ENCODE measurements around the gene RXRA.

The RXRA gene

DNA sequence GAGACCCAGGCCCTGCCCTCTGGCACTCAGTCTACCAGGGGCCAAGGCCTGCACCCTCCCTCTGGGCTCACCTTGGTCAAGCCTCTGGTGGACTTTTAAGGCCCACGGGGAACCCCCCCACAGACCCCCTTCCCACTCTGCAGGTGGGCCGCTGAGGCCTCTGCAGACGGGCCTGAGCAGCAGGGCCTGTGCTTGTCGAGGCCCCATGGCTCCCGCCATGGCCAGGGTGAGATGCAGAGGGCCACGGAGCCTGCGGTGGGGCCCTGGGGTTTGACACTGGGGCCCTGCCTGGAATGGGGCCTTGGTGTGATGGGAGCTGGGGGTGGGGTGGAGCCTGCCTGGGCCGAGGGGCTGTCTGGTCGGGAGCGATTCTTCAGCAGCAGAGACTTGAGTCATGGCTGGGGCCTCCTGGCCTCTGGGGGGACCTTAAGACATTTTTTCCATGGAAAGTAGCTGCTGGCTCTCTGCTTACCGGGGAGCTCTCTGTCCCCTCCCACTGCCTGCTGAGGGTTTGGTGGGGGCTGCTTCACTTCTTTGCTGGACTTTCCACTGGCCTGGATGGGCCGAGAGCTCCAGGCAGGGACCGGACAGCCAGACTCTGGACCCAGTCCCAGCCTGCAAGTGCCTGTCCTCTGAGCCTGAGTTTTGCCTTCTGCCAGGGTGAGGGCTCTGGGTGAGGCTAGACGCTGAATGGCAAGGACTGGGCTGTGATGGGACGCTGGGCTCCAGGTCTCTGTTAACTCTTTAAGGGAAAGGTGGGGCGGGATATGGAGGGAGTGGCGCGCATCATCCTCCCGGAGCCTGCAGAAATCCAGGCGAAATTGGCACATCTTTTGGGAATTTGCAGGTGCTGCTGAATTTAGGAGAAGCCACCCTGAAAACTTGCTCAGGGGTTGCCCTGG, 132.2 kb downstream of the RXRA start:
- no peak for DNase-seq (ENCODE audit: insufficient read length, low spot score)
- FAIRE-seq: no peak

GRCh38 chr9:134459164-134459563, 132.9 kb downstream of the RXRA start:
- FAIRE-seq (no peak), DNase-seq (ENCODE audit: insufficient read length, low spot score) (no peak)

DNA sequence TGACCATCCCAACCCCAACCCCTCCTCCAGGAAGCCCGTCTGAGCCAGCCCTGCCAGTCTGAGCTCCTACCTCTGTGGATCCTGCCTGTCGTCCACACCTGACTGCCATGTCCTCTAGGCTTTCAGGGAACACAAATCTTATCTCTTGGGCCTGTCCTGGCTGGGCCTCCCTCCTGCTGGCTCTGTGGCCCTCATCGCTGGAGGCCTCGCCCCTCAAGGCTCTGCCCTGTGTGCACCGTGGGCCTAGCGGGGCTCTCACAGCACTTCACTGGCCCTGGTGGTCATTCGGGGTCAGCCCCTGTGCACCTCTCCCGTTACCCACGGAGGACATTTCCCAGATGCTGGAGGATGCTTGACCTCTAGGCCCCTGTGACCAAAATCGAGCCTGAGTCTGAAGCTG, 133.3 kb downstream of the RXRA start:
- FAIRE-seq: no peak

DNA sequence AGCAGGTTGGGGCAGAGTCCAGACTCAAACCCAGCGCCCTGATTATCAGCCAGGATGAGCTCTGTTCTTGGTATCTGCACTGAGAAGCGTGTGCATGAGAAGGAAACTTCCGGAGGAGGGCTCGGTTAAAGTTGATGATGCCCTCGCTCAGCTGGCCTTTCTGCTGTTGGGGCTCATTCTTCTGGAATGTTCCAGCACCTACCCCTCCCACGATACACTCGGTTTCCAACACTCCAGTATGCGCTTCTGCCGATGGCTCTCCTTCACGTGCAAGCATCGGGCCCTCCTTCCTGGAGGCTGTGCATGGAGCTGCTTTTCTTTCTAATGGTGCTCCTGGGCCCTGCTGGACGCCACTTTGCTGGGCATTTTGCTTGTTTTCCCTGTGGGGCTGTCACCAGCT, 134.0 kb downstream of the RXRA start:
- FAIRE-seq (no peak), DNase-seq (ENCODE audit: insufficient read length, low spot score) (no peak)

More for the DNA sequence above, 133.3 kb downstream of the RXRA start:
- no peak for DNase-seq (ENCODE audit: insufficient read length, low spot score)

- DNase-seq (ENCODE audit: insufficient read length, low spot score) (no peak), FAIRE-seq (no peak)
These were observed 134.6 kb downstream of the RXRA start for GRCh38 chr9:134460896-134461295.

DNA sequence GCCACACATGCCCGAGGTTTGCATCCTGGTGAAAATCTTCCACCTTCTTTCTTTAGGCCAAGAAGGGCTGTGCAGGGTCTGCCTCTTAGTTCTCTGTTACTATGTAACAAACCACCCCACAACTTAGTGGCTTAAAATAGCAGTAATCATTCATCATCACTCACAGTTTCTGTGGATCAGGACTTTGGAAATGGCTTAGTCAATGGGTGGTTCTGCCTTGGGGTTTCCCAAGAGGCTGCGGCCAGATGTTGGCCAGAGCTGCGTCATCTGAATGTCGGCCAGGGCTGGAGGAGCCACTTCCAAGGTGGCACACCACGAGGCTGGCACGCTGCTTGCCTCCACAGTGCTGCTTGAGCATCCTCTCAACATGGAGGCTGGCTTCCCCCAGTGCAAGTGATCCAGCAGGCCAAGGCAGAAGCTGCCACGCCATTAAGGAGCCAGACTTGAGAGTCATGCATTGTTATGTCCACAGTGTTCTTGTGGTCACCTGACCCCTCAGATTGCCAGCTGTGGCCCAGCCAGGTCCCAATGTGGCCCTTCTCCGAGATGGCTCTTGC, 135.2 kb downstream of the RXRA start:
- no peak for DNase-seq (ENCODE audit: insufficient read length, low spot score)
- FAIRE-seq: no peak

- FAIRE-seq (no peak), DNase-seq (ENCODE audit: insufficient read length, low spot score) (no peak)
These were observed 136.1 kb downstream of the RXRA start for GRCh38 chr9:134462318-134462717.

DNA sequence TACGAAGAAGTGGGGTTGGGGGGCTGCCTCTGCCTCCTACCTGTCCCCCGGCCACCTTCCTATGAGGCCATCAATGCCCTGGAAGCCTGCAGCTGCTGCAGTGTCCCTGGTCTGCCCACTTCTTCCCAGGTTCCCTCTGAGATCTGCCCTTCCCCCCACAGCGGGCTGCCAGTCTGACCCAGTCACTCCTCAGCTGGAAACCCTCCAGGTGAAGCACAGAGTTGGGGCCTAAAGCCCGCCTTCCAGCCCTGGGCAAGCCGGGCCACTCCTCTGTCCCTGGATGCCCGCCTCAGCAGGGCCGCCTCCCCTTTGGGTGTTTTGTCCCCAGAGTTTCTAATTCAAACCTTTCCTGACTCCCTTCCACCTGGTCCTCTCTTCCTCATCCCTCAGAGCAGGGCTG, 137.0 kb downstream of the RXRA start:
- DNase-seq (ENCODE audit: insufficient read length, low spot score): no peak

GRCh38 chr9:134466869-134467616, 140.8 kb downstream of the RXRA start:
- no peak for DNase-seq (ENCODE audit: insufficient read length, low spot score)
- no peak for FAIRE-seq

More for the DNA sequence above, 137.0 kb downstream of the RXRA start:
- FAIRE-seq: no peak

DNA sequence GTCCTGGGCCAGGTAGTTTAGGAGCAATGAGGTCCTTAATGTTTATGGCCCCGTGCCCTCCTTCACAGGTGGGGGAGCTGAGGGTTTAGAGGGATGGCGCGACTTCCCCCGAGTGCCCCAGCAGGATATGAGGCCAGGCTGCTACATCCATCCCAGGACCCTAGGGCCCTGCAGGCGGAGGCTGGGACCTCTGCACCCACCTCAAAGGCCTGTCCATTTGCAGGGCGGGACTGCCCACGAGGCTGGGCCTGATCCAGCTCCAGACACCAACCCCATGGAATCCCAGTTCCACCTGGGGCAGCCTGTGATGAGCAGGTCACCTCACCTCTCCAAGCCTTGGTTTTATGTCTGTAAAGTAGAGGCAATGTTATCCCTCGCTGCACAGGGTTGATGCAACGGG, 142.1 kb downstream of the RXRA start:
- DNase-seq (ENCODE audit: insufficient read length, low spot score) (no peak), FAIRE-seq (no peak)

DNA sequence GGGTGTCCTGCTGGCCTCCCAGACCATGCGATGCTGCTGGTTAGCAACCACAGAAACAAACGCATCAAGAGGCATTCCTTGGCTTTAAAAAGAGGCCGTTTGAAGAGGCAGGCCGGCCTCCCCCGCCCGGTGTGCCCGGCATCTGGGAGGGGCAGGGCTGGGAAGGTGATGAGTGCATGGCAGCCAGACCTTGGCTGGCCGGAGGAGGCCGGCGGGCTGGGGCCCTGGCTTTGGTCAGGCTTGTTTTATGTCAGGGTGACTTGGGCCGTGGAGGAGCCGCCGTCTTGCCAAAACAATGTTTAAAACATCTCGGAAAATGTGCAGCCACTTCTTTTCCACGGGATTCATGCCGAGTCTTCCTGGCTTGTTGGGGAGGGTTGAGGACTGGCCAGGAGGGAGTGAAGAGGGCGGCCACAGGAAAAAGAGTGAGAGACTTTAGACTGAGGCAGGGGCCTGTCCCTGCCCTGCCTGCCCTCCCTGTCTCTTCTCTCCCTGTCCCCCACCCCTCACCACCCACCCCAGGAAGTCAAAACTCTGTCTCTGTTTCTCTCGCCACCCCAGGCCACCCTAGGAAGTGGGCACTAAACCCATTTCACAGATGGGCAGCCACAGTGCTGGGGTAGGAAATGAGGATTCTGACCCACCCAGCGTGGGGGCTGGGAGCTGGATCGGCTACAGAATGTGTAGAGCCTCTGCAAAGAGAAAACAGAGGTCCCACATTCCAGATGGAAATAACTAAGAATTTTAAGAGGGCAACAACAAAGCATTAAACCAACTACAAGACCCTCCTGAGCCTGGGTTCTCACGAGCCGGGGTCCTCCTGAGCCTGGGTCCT, 143.0 kb downstream of the RXRA start:
- DNase-seq (ENCODE audit: insufficient read length, low spot score) (no peak), FAIRE-seq (no peak)

- FAIRE-seq (no peak), DNase-seq (ENCODE audit: insufficient read length, low spot score) (no peak)
These were observed 146.0 kb downstream of the RXRA start for GRCh38 chr9:134472256-134472655.

GRCh38 chr9:134473141-134474054, 147.1 kb downstream of the RXRA start:
- FAIRE-seq: no peak
- DNase-seq (ENCODE audit: insufficient read length, low spot score): no peak

- no peak for FAIRE-seq
These were observed 147.8 kb downstream of the RXRA start for GRCh38 chr9:134474055-134474370.

GRCh38 chr9:134475011-134475790, 148.9 kb downstream of the RXRA start:
- no peak for FAIRE-seq
- no peak for DNase-seq (ENCODE audit: insufficient read length, low spot score)

More at GRCh38 chr9:134474055-134474370, 147.8 kb downstream of the RXRA start:
- DNase-seq (ENCODE audit: insufficient read length, low spot score): no peak

- DNase-seq (ENCODE audit: insufficient read length, low spot score) (no peak), FAIRE-seq (no peak)
These were observed 150.2 kb downstream of the RXRA start for GRCh38 chr9:134476272-134476941.

DNA sequence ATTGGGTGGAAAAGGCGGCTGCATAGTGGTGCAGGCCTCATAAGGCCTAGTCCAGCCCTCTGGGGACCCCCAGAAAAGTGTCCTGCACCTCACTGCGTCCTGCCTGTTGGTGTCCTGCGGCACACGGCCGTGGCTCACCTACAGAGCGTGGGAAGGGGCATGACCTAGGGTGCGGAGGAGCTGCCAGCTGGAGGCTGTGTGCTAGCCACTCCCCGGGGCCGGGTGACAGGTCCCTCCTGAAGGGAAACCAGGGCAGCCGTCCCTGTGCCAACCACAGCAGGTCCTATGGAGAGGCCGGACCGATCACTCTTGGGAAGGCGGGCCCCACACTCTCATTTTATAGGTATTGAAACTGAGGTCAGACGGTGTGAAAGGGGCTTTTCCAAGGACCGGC, 150.7 kb downstream of the RXRA start:
- DNase-seq (ENCODE audit: insufficient read length, low spot score) (no peak), FAIRE-seq (no peak)

- DNase-seq (ENCODE audit: insufficient read length, low spot score): no peak
- FAIRE-seq: no peak
These were observed 151.2 kb downstream of the RXRA start for GRCh38 chr9:134477342-134477925.

All from HTR-8/SVneo (cell line).